ENCODE data around the gene SLC25A26. TPM values are rescaled to one million over a fixed set of nuclear protein-coding genes. Genes with fewer than 3 reads are reported as not detected.

The SLC25A26 gene
- total and polyA plus RNA-seq, 2 experiments from 2014 or later = 19.8 to 25.7 TPM

- Histone ChIP-seq H4K20me1 (ENCODE audit: insufficient read depth, poor library complexity, severe bottlenecking) (no peaks in the 10 kb centered on the region), H3K9me3 (ENCODE audit: low read depth) (no peaks in the 10 kb centered on the region), H3K27me3 (no peaks in the 10 kb centered on the region), H3K79me2 (no peaks in the 10 kb centered on the region), H3K9me2 (replicated peaks; ENCODE audit: insufficient read depth) (no peaks in the 10 kb centered on the region), H3K36me3 (replicated peaks; ENCODE audit: insufficient read depth, low read depth) (no peaks in the 10 kb centered on the region), H2AFZ (no peak overlapping the region), H3K4me1 (ENCODE audit: insufficient read depth) (no peaks in the 10 kb centered on the region), H3K4me2 (no peak overlapping the region), H3K4me3 (no peak overlapping the region), H3K27ac (no peak overlapping the region)
- DNase-seq (ENCODE audit: low spot score) = no peak
- WGBS (ENCODE audit: low lambda C conversion rate, missing lambda C conversion rate) = over 99% methylated on average over 12 of the region's 12 CpGs
- TF ChIP-seq CTCF (IDR thresholded peaks at IDR 0.05; ENCODE audit: poor library complexity) = no peak
Measured at GRCh38 chr3:66386011-66386924, 165.5 kb downstream of the SLC25A26 start.

- no peaks in the 10 kb centered on the region for H3K4me1 ChIP-seq (ENCODE audit: insufficient read depth)
- WGBS (ENCODE audit: low lambda C conversion rate, missing lambda C conversion rate) = 95% methylated on average over 7 of the region's 7 CpGs
- DNase-seq (ENCODE audit: low spot score) = no peak
- no peak overlapping the region for H3K4me3 ChIP-seq
- no peak overlapping the region for H3K4me2 ChIP-seq
- no peaks in the 10 kb centered on the region for H4K20me1 ChIP-seq (ENCODE audit: insufficient read depth, poor library complexity, severe bottlenecking)
- no peaks in the 10 kb centered on the region for H3K27me3 ChIP-seq
- H3K79me2 ChIP-seq = no peaks in the 10 kb centered on the region
- H3K36me3 ChIP-seq (replicated peaks; ENCODE audit: insufficient read depth, low read depth) = no peaks in the 10 kb centered on the region
- TF ChIP-seq CTCF (IDR thresholded peaks at IDR 0.05; ENCODE audit: poor library complexity) (no peak), EZH2 (IDR thresholded peaks at IDR 0.05; ENCODE audit: borderline replicate concordance) (no peak), EZH2phosphoT487 (IDR thresholded peaks at IDR 0.05; ENCODE audit: low read depth, severe bottlenecking, unreplicated experiment) (no peak)
- no peaks in the 10 kb centered on the region for H3K9me3 ChIP-seq (ENCODE audit: low read depth)
- no peak overlapping the region for H2AFZ ChIP-seq
- no peaks in the 10 kb centered on the region for H3K9me2 ChIP-seq (replicated peaks; ENCODE audit: insufficient read depth)
- H3K27ac ChIP-seq = no peak overlapping the region
Measured at GRCh38 chr3:66386925-66387650, 166.3 kb downstream of the SLC25A26 start.

GRCh38 chr3:66390013-66390412 is 169.2 kb downstream of the SLC25A26 start:
- H3K79me2 ChIP-seq = no peaks in the 10 kb centered on the region

GRCh38 chr3:66392512-66392911 is 171.7 kb downstream of the SLC25A26 start:
- no peaks in the 10 kb centered on the region for H3K36me3 ChIP-seq (replicated peaks; ENCODE audit: insufficient read depth, low read depth)
- no peaks in the 10 kb centered on the region for H3K27me3 ChIP-seq
- H3K4me2 ChIP-seq = no peak overlapping the region
- no peaks in the 10 kb centered on the region for H3K4me1 ChIP-seq (ENCODE audit: insufficient read depth)
- DNase-seq (ENCODE audit: low spot score) = no peak
- no peaks in the 10 kb centered on the region for H4K20me1 ChIP-seq (ENCODE audit: insufficient read depth, poor library complexity, severe bottlenecking)
- TF ChIP-seq EZH2phosphoT487 (IDR thresholded peaks at IDR 0.05; ENCODE audit: low read depth, severe bottlenecking, unreplicated experiment) (no peak), EZH2 (IDR thresholded peaks at IDR 0.05; ENCODE audit: borderline replicate concordance) (no peak), CTCF (IDR thresholded peaks at IDR 0.05; ENCODE audit: poor library complexity) (no peak)
- no peaks in the 10 kb centered on the region for H3K9me3 ChIP-seq (ENCODE audit: low read depth)
- H3K27ac ChIP-seq = no peak overlapping the region
- no peak overlapping the region for H3K4me3 ChIP-seq
- H2AFZ ChIP-seq = no peak overlapping the region
- 83% methylated on average over 3 of the region's 3 CpGs for WGBS (ENCODE audit: low lambda C conversion rate, missing lambda C conversion rate)
- H3K79me2 ChIP-seq = no peaks in the 10 kb centered on the region
- no peaks in the 10 kb centered on the region for H3K9me2 ChIP-seq (replicated peaks; ENCODE audit: insufficient read depth)

More at GRCh38 chr3:66390013-66390412, 169.2 kb downstream of the SLC25A26 start:
- Histone ChIP-seq H3K9me2 (replicated peaks; ENCODE audit: insufficient read depth) (no peaks in the 10 kb centered on the region), H3K27me3 (no peaks in the 10 kb centered on the region), H3K9me3 (ENCODE audit: low read depth) (no peaks in the 10 kb centered on the region), H4K20me1 (ENCODE audit: insufficient read depth, poor library complexity, severe bottlenecking) (no peaks in the 10 kb centered on the region), H3K4me2 (no peak overlapping the region), H3K27ac (no peak overlapping the region), H3K36me3 (replicated peaks; ENCODE audit: insufficient read depth, low read depth) (no peaks in the 10 kb centered on the region), H3K4me1 (ENCODE audit: insufficient read depth) (no peaks in the 10 kb centered on the region), H2AFZ (no peak overlapping the region), H3K4me3 (no peak overlapping the region)
- no peak for DNase-seq (ENCODE audit: low spot score)
- TF ChIP-seq EZH2 (IDR thresholded peaks at IDR 0.05; ENCODE audit: borderline replicate concordance) (no peak), EZH2phosphoT487 (IDR thresholded peaks at IDR 0.05; ENCODE audit: low read depth, severe bottlenecking, unreplicated experiment) (no peak)

Measured in hepatocyte (in vitro differentiated cells).